Spinal cord (tissue), 10 donors: ENCODE measurements around the gene METTL26. TPM values are rescaled to one million over a fixed set of nuclear protein-coding genes. Genes with fewer than 3 reads are reported as not detected.

ENCODE experiments used
- DNase-seq, 6 donors: peaks; one replicate each; pipeline versions ENCODE4 v3.0.0 to v3.0.0-alpha.2; 2013 to 2015; ENCODE audit warnings: low spot score in 6 of 6, low read depth in 4 of 6
- H3K27ac ChIP-seq: one replicate; pipeline ENCODE4 v1.5.1; 2013; ENCODE audit warnings: low read depth, low read length, control low read depth
- H3K27me3 ChIP-seq: one replicate; pipeline ENCODE4 v1.6.1; 2013; ENCODE audit warnings: low read length; ENCODE audit not compliant: control insufficient read depth, insufficient read depth
- H3K36me3 ChIP-seq: one replicate; pipeline ENCODE4 v1.6.1; 2013; ENCODE audit warnings: low read length; ENCODE audit not compliant: control insufficient read depth, insufficient read depth
- H3K4me1 ChIP-seq: one replicate; pipeline ENCODE4 v1.6.1; 2013; ENCODE audit warnings: low read length; ENCODE audit not compliant: control insufficient read depth, insufficient read depth
- H3K4me3 ChIP-seq: one replicate; pipeline ENCODE4 v1.5.1; 2013; ENCODE audit warnings: low read depth, low read length, control low read depth
- H3K9me3 ChIP-seq: one replicate; pipeline ENCODE4 v1.6.1; 2013; ENCODE audit warnings: low read length; ENCODE audit not compliant: control insufficient read depth, insufficient read depth
- WGBS: methylation state at CpG from one replicate; pipeline ENCODE4 v1.1.5; 2013; ENCODE audit warnings: missing lambda C conversion rate; ENCODE audit not compliant: insufficient coverage; 5-methylcytosine and 5-hydroxymethylcytosine counted together
- polyA plus RNA-seq, 2 donors: library from polyadenylated mRNA; unstranded; fragments of 120-200 nt; gene quantifications; one replicate each; pipeline ENCODE4 v1.2.1, GENCODE V29; 2013; ENCODE audit not compliant: insufficient read length in 2 of 2
- total RNA-seq, 2 donors: library from RNA; depleted of rRNA in 1 of 2; stranded (reverse); fragments of 120-200 nt in 1 of 2; fragments of >200 nt in 1 of 2; gene quantifications; one replicate each; pipeline versions ENCODE4 v1.2.3 to v1.2.4, GENCODE V29; 2013 to 2014
- donor health status: healthy.

Gene METTL26
- total and polyA plus RNA-seq, 4 donors = 26.8 to 124 (median 96.3) TPM

DNA sequence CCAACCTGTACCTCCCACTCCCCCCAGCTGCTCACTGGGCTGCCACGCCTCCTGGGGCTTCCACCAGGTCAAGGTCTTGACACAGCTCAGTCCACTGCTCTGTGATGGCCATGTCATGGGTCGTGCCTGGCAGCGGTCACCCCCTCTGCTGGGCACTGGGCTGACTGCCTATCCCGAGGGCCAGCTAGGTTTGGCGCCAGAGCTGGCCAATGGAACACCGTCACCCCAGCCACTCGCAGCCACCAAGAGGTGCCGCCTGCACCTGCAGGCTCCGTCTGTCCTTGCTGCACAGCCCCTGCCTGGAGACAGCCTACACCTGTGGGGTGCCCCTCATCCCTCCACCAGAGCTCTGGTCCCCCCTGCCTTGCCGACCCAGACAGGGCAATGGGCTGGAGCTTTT, 50.8 kb downstream of the METTL26 start:
- H3K36me3 ChIP-seq = peaks cover 43% of the 10 kb centered on the region
- no peaks in the 10 kb centered on the region for H3K27me3 ChIP-seq
- H3K27ac ChIP-seq = no peak overlapping the region
- H3K4me1 ChIP-seq = peaks cover 47% of the 10 kb centered on the region
- no peaks in the 10 kb centered on the region for H3K9me3 ChIP-seq
- H3K4me3 ChIP-seq = no peak overlapping the region
- 25% methylated on average over 10 of the region's 10 CpGs for WGBS
- DNase-seq = no peak

Other genes with a start within 250 kb of the METTL26 start
- 10 to 100 TPM; 14.3 to 88.8 TPM for gene NME4, start 239.1 kb downstream of the METTL26 start, total RNA-seq
- 100 to 1,000 TPM; 133 to 150 TPM for gene NME4, start 239.1 kb downstream of the METTL26 start, polyA plus RNA-seq
- gene DECR2, start 234.4 kb downstream of the METTL26 start, total RNA-seq = 1 to 10 TPM; 5.1 to 9.6 TPM
- 10 to 100 TPM; 24.6 to 27.7 TPM for gene DECR2, start 234.4 kb downstream of the METTL26 start, polyA plus RNA-seq
- gene RAB11FIP3, start 210.7 kb downstream of the METTL26 start, total RNA-seq = 10 to 100 TPM; 24.2 to 43.5 TPM
- gene RAB11FIP3, start 210.7 kb downstream of the METTL26 start, polyA plus RNA-seq = 100 to 1,000 TPM in 1 of 2 donors, 10 to 100 TPM in 1; 89.3 to 107 TPM
- gene CAPN15, start 108.6 kb downstream of the METTL26 start, total RNA-seq = 10 to 100 TPM in 1 of 2 donors, 1 to 10 TPM in 1; 9.6 to 19.5 TPM
- gene CAPN15, start 108.6 kb downstream of the METTL26 start, polyA plus RNA-seq = 10 to 100 TPM; 36.4 to 43.2 TPM
- under 1 TPM in 1 of 2 donors, not detected in 1; 0.06 TPM for gene PRR35, start 75.9 kb downstream of the METTL26 start, total RNA-seq
- gene PRR35, start 75.9 kb downstream of the METTL26 start, polyA plus RNA-seq = under 1 TPM in 1 of 2 donors, not detected in 1; 0.14 TPM
- 1 to 10 TPM in 1 of 2 donors, under 1 TPM in 1; 0.89 to 3.5 TPM for gene NHLRC4, start 69.3 kb downstream of the METTL26 start, total RNA-seq
- gene NHLRC4, start 69.3 kb downstream of the METTL26 start, polyA plus RNA-seq = 1 to 10 TPM in 1 of 2 donors, under 1 TPM in 1; 0.73 to 1.2 TPM
- gene PIGQ, start 66.3 kb downstream of the METTL26 start, total RNA-seq = 10 to 100 TPM; 19.1 to 38.1 TPM
- gene PIGQ, start 66.3 kb downstream of the METTL26 start, polyA plus RNA-seq = 10 to 100 TPM; 69.4 to 85.7 TPM
- 10 to 100 TPM; 12.4 to 21.7 TPM for gene RAB40C, start 46.2 kb downstream of the METTL26 start, total RNA-seq
- gene RAB40C, start 46.2 kb downstream of the METTL26 start, polyA plus RNA-seq = 10 to 100 TPM; 38.4 to 45.7 TPM
- under 1 TPM; 0.30 to 0.44 TPM for gene WFIKKN1, start 5.3 kb downstream of the METTL26 start, total RNA-seq
- gene WFIKKN1, start 5.3 kb downstream of the METTL26 start, polyA plus RNA-seq = 1 to 10 TPM; 1.1 to 1.4 TPM
- 10 to 100 TPM in 1 of 2 donors, 1 to 10 TPM in 1; 9.1 to 28.1 TPM for gene MCRIP2, start 5.5 kb upstream of the METTL26 start, total RNA-seq
- gene MCRIP2, start 5.5 kb upstream of the METTL26 start, polyA plus RNA-seq = 10 to 100 TPM; 34.8 to 38.7 TPM
- 10 to 100 TPM in 1 of 2 donors, 1 to 10 TPM in 1; 8.3 to 31.9 TPM for gene WDR90, start 13.1 kb upstream of the METTL26 start, total RNA-seq
- 10 to 100 TPM; 46.6 to 63.1 TPM for gene WDR90, start 13.1 kb upstream of the METTL26 start, polyA plus RNA-seq
- 10 to 100 TPM; 20.7 to 41.1 TPM for gene RHOT2, start 31.8 kb upstream of the METTL26 start, total RNA-seq
- 100 to 1,000 TPM; 102 to 115 TPM for gene RHOT2, start 31.8 kb upstream of the METTL26 start, polyA plus RNA-seq
- gene RHBDL1, start 39.4 kb upstream of the METTL26 start, total RNA-seq = 1 to 10 TPM; 4.1 to 7.2 TPM
- 10 to 100 TPM; 15.5 to 19.1 TPM for gene RHBDL1, start 39.4 kb upstream of the METTL26 start, polyA plus RNA-seq
- gene STUB1, start 44.1 kb upstream of the METTL26 start, total RNA-seq = 100 to 1,000 TPM in 1 of 2 donors, 10 to 100 TPM in 1; 59.6 to 110 TPM
- 100 to 1,000 TPM; 170 to 177 TPM for gene STUB1, start 44.1 kb upstream of the METTL26 start, polyA plus RNA-seq
- 10 to 100 TPM; 24.3 to 42.1 TPM for gene JMJD8, start 48.0 kb upstream of the METTL26 start, total RNA-seq
- 10 to 100 TPM; 63.3 to 71.9 TPM for gene JMJD8, start 48.0 kb upstream of the METTL26 start, polyA plus RNA-seq
- 1 to 10 TPM; 3.1 to 3.5 TPM for gene WDR24, start 54.1 kb upstream of the METTL26 start, total RNA-seq
- gene WDR24, start 54.1 kb upstream of the METTL26 start, polyA plus RNA-seq = 10 to 100 TPM; 14.6 to 19.5 TPM
- gene FBXL16, start 69.5 kb upstream of the METTL26 start, total RNA-seq = 10 to 100 TPM in 1 of 2 donors, 1 to 10 TPM in 1; 7.4 to 12.4 TPM
- 10 to 100 TPM; 74.4 to 76.0 TPM for gene FBXL16, start 69.5 kb upstream of the METTL26 start, polyA plus RNA-seq
- gene METRN, start 78.8 kb upstream of the METTL26 start, total RNA-seq = 100 to 1,000 TPM in 1 of 2 donors, 10 to 100 TPM in 1; 75.5 to 238 TPM
- gene METRN, start 78.8 kb upstream of the METTL26 start, polyA plus RNA-seq = 100 to 1,000 TPM; 399 to 402 TPM
- gene ANTKMT, start 84.8 kb upstream of the METTL26 start, total RNA-seq = 10 to 100 TPM; 11.7 to 42.0 TPM
- 10 to 100 TPM; 59.4 to 62.8 TPM for gene ANTKMT, start 84.8 kb upstream of the METTL26 start, polyA plus RNA-seq
- 1 to 10 TPM in 1 of 2 donors, under 1 TPM in 1; 0.59 to 7.5 TPM for gene CCDC78, start 90.1 kb upstream of the METTL26 start, total RNA-seq
- 10 to 100 TPM; 13.1 to 16.0 TPM for gene CCDC78, start 90.1 kb upstream of the METTL26 start, polyA plus RNA-seq
- 10 to 100 TPM in 1 of 2 donors, 1 to 10 TPM in 1; 7.4 to 15.0 TPM for gene HAGHL, start 90.8 kb upstream of the METTL26 start, total RNA-seq
- gene HAGHL, start 90.8 kb upstream of the METTL26 start, polyA plus RNA-seq = 10 to 100 TPM; 48.6 to 51.1 TPM
- gene CIAO3, start 104.7 kb upstream of the METTL26 start, total RNA-seq = 10 to 100 TPM; 29.9 to 47.9 TPM
- 10 to 100 TPM; 35.1 to 41.5 TPM for gene CIAO3, start 104.7 kb upstream of the METTL26 start, polyA plus RNA-seq
- under 1 TPM; 0.40 to 0.83 TPM for gene MSLN, start 124.4 kb upstream of the METTL26 start, total RNA-seq
- under 1 TPM; 0.24 to 0.57 TPM for gene MSLN, start 124.4 kb upstream of the METTL26 start, polyA plus RNA-seq
- 10 to 100 TPM in 1 of 2 donors, 1 to 10 TPM in 1; 9.3 to 14.2 TPM for gene RPUSD1, start 152.1 kb upstream of the METTL26 start, total RNA-seq
- 10 to 100 TPM; 23.0 to 23.9 TPM for gene RPUSD1, start 152.1 kb upstream of the METTL26 start, polyA plus RNA-seq
- 10 to 100 TPM in 1 of 2 donors, 1 to 10 TPM in 1; 6.1 to 20.1 TPM for gene CHTF18, start 152.3 kb upstream of the METTL26 start, total RNA-seq
- 10 to 100 TPM; 26.6 to 37.1 TPM for gene CHTF18, start 152.3 kb upstream of the METTL26 start, polyA plus RNA-seq
- under 1 TPM in 1 of 2 donors, not detected in 1; 0.30 TPM for gene GNG13, start 164.4 kb upstream of the METTL26 start, total RNA-seq
- 1 to 10 TPM; 1.0 to 1.4 TPM for gene GNG13, start 164.4 kb upstream of the METTL26 start, polyA plus RNA-seq